Transverse colon (tissue), 4 donors: ENCODE data around the gene UPB1. TPM values are rescaled to one million over a fixed set of nuclear protein-coding genes. Genes with fewer than 3 reads are reported as not detected.

Experiments used
- DNase-seq: peaks from one replicate; pipeline ENCODE4 v3.0.0-alpha.2; 2019
- H3K27ac ChIP-seq, 4 donors: fragments of 200-600 bp; sonication (generic); 2 replicates each; pipeline ENCODE4 v1.5.1; 2016 to 2018; ENCODE audit warnings: inconsistent platforms in 4 of 4
- H3K27me3 ChIP-seq: fragments of 200-600 bp; sonication (generic); 2 replicates; pipeline ENCODE4 v1.5.1; 2017; ENCODE audit warnings: inconsistent platforms
- H3K36me3 ChIP-seq, 4 donors: fragments of 200-600 bp; sonication (generic); 2 replicates each; pipeline ENCODE4 v1.5.1; 2017 to 2019; ENCODE audit warnings: inconsistent platforms in 4 of 4
- H3K4me1 ChIP-seq, 4 donors: fragments of 200-600 bp; sonication (generic); 2 replicates each; pipeline ENCODE4 v1.5.1; 2017 to 2020; ENCODE audit warnings: inconsistent platforms in 4 of 4
- H3K4me3 ChIP-seq, 4 donors: fragments of 200-600 bp; sonication (generic); 1 replicate in 1 of 4; 2 replicates in 3 of 4; pipeline versions ENCODE4 v1.5.1 to v1.6.1; 2017 to 2019; ENCODE audit warnings: inconsistent platforms in 4 of 4
- H3K9me3 ChIP-seq, 2 donors: fragments of 200-600 bp; sonication (generic); 2 replicates each; pipeline ENCODE4 v1.5.1; 2017 to 2019; ENCODE audit warnings: inconsistent platforms in 2 of 2
- CTCF ChIP-seq, 5 experiments: fragments of 200-600 bp in 3 of 5; fragments of 450-650 bp in 2 of 5; sonication (generic) in 3 of 5; IDR thresholded peaks; 1 replicate in 2 of 5; 2 replicates in 3 of 5; pipeline ENCODE4 v1.5.1; 2016 to 2017; ENCODE audit warnings: antibody characterized with exemption in 5 of 5, inconsistent platforms in 3 of 5, mild to moderate bottlenecking in 2 of 5, moderate library complexity in 1 of 5
- EP300 ChIP-seq: sonication (generic); formaldehyde crosslinking; IDR thresholded peaks from one replicate; pipeline ENCODE4 v1.6.1; 2017; ENCODE audit warnings: antibody characterized with exemption, low read depth
- POLR2A ChIP-seq: fragments of 450-650 bp; IDR thresholded peaks from one replicate; pipeline ENCODE4 v1.6.1; 2016; ENCODE audit warnings: antibody characterized with exemption, mild to moderate bottlenecking, moderate library complexity
- POLR2AphosphoS5 ChIP-seq, 3 donors: sonication (generic); formaldehyde crosslinking; IDR thresholded peaks; one replicate each; pipeline ENCODE4 v1.6.1; 2016; ENCODE audit warnings: antibody characterized with exemption in 3 of 3
- WGBS, 2 donors: methylation state at CpG; one replicate each; pipeline ENCODE4 v1.1.5; 2018; ENCODE audit warnings: low coverage in 1 of 2; 5-methylcytosine and 5-hydroxymethylcytosine counted together
- in situ Hi-C, 4 donors: fragments of 200-750 bp; cut with MboI; loops; one replicate each; pipeline versions ENCODE4 v1.15.0 to v1.15.1; 2017; ENCODE audit warnings: low sequenced_read_pairs in 3 of 4, low pct_ligation_motif_present in 1 of 4, low pct_unique_long_range_greater_than_20kb in 1 of 4
- intact Hi-C: fragments of 100-400 bp; cut with DNase I; formaldehyde crosslinking; loops from one replicate; pipeline ENCODE4 v1.15.1; 2023; ENCODE audit warnings: low total_unique reads
- total RNA-seq, 4 donors: library from RNA; depleted of rRNA; stranded (reverse); fragments of >200 nt; gene quantifications; one replicate each; pipeline ENCODE4 v1.1.0, GENCODE V29; 2016

The UPB1 gene
- total RNA-seq, 4 donors from 2014 or later = 0.32 TPM; not detected in 3

GRCh38 chr22:24497841-24498258 is 2.7 kb downstream of the UPB1 start:
- no peak for DNase-seq
- peaks cover 0 to 9% (median 8%) of the 10 kb centered on the region in 4 donors for H3K4me1 ChIP-seq
- intact Hi-C loops (no loop called here), in situ Hi-C loops (no loop called here)
- 67 to 84% methylated on average over 1 to 2 of the region's 2 CpGs for WGBS, 2 donors
- H3K9me3 ChIP-seq = no peaks in the 10 kb centered on the region
- H3K27me3 ChIP-seq = peaks cover 28% of the 10 kb centered on the region
- H3K4me3 ChIP-seq = no peak overlapping the region
- TF ChIP-seq POLR2A (no peak), POLR2AphosphoS5 (IDR thresholded peaks at IDR 0.05) (no peak), EP300 (no peak), CTCF (IDR thresholded peaks at IDR 0.05) (no peak)
- H3K27ac ChIP-seq = no peak overlapping the region
- H3K36me3 ChIP-seq = no peaks in the 10 kb centered on the region

DNA sequence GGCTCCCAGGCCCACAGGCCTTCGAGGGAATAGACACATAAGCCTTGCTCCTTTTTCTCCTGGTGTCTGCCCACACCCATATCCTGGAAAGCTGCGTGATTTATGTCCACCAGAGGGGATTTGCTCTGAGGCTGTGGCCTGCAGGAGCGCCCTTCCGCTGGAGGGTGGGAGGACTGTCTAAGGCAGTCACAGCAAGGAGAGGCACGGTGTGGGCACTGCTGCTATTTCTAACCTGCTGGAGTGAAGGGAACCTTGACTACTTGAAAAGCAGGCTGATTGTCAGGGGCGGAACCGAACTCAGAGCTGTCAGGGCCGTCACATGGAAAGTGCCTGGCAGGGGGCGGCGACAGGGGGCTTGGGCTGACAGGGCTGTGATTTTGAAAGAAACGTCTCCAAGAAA is 3.7 kb downstream of the UPB1 start:
- H3K27ac ChIP-seq = no peak overlapping the region
- in situ Hi-C loops = no loop called here
- H3K27me3 ChIP-seq = peaks cover 18% of the 10 kb centered on the region
- WGBS, 2 donors = 88 to 95% methylated on average over 6 to 11 of the region's 11 CpGs
- TF ChIP-seq CTCF (IDR thresholded peaks at IDR 0.05) = no peak
- TF ChIP-seq POLR2AphosphoS5 (IDR thresholded peaks at IDR 0.05) = no peak
- TF ChIP-seq EP300 = no peak
- no peak for TF ChIP-seq POLR2A
- H3K4me1 ChIP-seq = peaks cover 0 to 9% (median 8%) of the 10 kb centered on the region in 4 donors
- intact Hi-C loops = no loop called here
- H3K36me3 ChIP-seq = no peaks in the 10 kb centered on the region
- DNase-seq = no peak
- H3K9me3 ChIP-seq = no peaks in the 10 kb centered on the region
- H3K4me3 ChIP-seq = no peak overlapping the region

DNA sequence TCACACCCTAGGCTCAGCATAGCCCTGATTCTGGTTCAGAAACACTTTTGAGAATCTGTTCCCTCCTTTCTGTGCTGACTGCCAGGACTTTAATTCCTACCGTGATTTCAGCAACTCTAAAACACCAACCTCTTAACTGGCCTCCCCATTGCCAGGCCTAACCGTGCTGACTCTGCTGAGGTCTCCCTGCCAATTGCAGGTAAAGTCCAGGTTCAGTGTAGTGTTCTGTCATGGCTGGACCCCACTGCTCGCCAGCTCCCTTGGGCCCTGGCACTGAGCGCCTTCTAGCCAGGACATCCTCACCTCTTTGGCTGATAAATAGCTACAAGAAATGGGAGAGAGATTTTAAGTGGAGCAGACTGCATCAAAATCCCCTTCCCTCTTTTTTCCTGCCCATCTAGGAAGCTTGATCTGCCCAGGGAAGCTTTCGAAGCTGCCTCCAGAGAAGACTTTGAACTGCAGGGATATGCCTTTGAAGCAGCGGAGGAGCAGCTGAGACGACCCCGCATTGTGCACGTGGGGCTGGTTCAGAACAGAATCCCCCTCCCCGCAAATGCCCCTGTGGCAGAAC is 4.7 kb downstream of the UPB1 start:
- TF ChIP-seq POLR2AphosphoS5 (IDR thresholded peaks at IDR 0.05) (no peak), EP300 (no peak), CTCF (IDR thresholded peaks at IDR 0.05) (no peak), POLR2A (no peak)
- Histone ChIP-seq H3K27ac (no peak overlapping the region), H3K9me3 (no peaks in the 10 kb centered on the region), H3K27me3 (peaks cover 9% of the 10 kb centered on the region), H3K4me3 (no peak overlapping the region), H3K36me3 (no peaks in the 10 kb centered on the region), H3K4me1 (peaks cover 0 to 2% (median 2%) of the 10 kb centered on the region in 4 donors)
- DNase-seq = no peak
- 91% methylated on average over 10 of the region's 10 CpGs; no CpG with 5 or more reads in 1 of the 2 donors for WGBS, 2 donors
- intact Hi-C loops = loop anchor here (10.0 kb wide), 1 partner anchor 75 kb away; the partner anchor contains the start of gene ADORA2A
- in situ Hi-C loops = loop anchor here in 1 of 4 donors (10.0 kb wide), 1 partner anchor 85 kb away; no protein-coding TSS in a partner anchor

GRCh38 chr22:24500277-24500820 is 5.2 kb downstream of the UPB1 start:
- intact Hi-C loops (loop anchor here (10.0 kb wide), 1 partner anchor 76 kb away; the partner anchor contains the start of gene ADORA2A), in situ Hi-C loops (loop anchor here in 1 of 4 donors (10.0 kb wide), 1 partner anchor 86 kb away; no protein-coding TSS in a partner anchor)
- Histone ChIP-seq H3K27me3 (peaks cover 3% of the 10 kb centered on the region), H3K36me3 (no peaks in the 10 kb centered on the region), H3K4me3 (no peak overlapping the region), H3K27ac (no peak overlapping the region), H3K9me3 (no peaks in the 10 kb centered on the region), H3K4me1 (peaks cover 0 to under 1% (median 0%) of the 10 kb centered on the region in 4 donors)
- DNase-seq = no peak
- TF ChIP-seq CTCF (IDR thresholded peaks at IDR 0.05) (no peak), EP300 (no peak), POLR2A (no peak), POLR2AphosphoS5 (IDR thresholded peaks at IDR 0.05) (no peak)
- WGBS, 2 donors = 87% methylated on average over 16 of the region's 16 CpGs; no CpG with 5 or more reads in 1 of the 2 donors
